Activated CD4-positive, alpha-beta T cell treated with anti-CD3 and anti-CD28 coated beads, Interleukin-10, Interleukin-2, amounts not matched to agents 100 ng/mL and 50 ng/mL, durations not matched to agents 16 hours and 8 hours (primary cell): ENCODE data around the gene SGF29.
"Not testable (repeated sequence)": the region's sequence is repeated elsewhere in the genome, so short reads cannot be mapped to it uniquely, and the experiment has no call there.

Experiments used
- DNase-seq: peaks from one replicate; pipeline ENCODE4 v3.0.0-alpha.2; 2020

The SGF29 gene

DNA sequence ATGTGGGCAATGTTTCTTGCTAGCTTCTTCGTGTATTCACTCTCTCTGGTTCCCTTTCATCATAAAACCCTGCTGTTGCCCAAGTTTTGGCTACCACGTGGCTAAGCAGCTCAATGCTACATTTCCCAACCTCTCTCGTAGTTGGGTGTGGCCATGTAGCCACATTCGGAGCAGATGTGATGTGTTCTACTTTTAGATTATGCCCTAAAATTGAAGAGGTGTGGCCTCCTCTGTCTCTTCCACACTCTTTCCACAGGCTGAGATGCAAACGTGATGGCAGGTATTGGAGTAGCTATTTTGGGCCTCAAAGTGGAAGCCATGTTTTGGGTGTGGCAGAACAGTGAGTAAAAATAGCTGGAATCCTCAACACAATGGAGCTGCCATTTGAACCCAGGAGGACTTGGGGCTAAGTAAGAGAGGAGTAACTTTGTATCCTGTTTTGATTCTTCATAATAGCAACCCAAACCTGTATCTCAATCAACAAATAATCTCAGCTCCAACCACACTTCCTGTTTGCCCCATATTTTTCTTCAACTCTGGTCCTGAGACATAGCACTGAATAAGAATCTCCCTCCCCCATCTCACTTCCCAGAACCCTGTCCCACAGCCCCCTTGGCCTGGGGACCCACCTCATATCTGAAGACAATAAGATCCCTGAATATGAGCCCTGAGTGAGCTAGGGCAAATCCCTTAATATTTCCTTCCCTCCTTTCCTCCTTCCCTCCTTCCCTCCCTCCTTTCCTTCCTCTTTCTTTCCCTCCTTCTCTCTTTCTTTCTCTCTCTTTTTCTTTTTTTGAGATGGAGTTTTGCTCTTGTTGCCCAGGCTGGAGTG lies 19.0 kb upstream of the SGF29 start:
- no peak for DNase-seq

DNA sequence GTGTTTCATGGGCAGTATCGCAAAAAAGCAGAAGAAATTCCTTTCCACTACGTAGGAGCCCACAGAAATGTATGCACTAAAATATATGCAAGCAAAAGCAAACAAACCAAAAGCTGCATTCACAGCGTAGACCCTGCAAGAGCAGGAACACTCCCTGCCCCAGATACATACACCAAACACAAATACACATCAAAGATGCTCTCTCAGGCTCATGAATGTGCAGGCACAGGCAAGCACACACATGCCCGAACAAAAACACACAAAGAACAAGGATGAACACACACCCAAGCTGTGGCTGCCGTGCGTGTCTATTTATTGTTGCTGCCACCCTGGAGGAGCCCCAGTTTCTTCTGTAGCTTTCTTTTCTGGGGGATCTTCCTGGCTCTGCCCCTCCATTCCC lies 16.6 kb upstream of the SGF29 start:
- DNase-seq, result no peak

- no peak for DNase-seq
Measured at GRCh38 chr16:28537964-28538732, 15.6 kb upstream of the SGF29 start.

- DNase-seq, result no peak
Measured at GRCh38 chr16:28538733-28539596, 14.8 kb upstream of the SGF29 start, which contains the start of gene NUPR1. Gene NUPR1, minus strand, starts transcription at chr16:28538974. Its CDS starts 67 bp downstream, at chr16:28538907.

GRCh38 chr16:28540346-28540745 lies 13.4 kb upstream of the SGF29 start:
- DNase-seq, result no peak

DNA sequence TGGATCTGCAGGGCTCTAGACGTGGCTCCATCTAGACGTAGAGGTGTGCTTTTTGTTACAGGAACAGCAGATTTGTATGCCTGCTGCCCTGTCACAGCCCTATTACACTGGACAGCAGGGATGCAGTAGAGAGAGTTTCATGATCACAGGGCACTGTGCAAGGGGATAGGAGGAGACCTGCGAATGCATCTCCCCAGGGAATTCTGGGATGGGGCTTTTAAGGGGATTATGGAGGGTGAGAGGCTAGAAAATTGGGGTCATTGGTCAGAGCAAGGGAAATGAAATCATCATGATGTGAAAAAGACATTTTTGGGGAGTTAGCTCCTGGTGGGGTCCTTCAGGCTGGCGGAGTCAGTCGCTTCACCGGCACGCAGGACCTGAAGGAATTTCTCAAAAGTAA lies 11.1 kb upstream of the SGF29 start:
- DNase-seq, result no peak

DNA sequence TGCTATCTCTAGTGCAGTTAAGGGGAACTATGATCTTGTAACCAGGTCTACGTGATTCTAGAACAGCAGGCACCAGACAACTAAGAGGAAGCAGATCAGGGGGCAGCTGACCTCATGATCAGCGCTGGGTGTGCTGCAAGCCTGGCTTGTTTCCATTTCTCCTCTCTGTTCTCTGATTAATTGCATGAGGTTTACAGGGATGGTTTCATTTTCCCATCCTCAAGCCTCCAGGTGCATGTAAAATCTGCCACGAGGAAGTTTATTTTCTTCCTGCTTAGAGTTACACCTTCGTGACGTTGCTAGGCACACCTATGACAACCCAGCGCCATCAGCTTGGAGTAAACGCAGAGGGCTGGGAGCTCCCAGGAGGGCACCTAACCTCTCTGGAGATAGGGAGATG lies 10.6 kb upstream of the SGF29 start:
- DNase-seq, result no peak

- DNase-seq, result no peak
Measured at GRCh38 chr16:28544998-28545397, 8.7 kb upstream of the SGF29 start.

DNA sequence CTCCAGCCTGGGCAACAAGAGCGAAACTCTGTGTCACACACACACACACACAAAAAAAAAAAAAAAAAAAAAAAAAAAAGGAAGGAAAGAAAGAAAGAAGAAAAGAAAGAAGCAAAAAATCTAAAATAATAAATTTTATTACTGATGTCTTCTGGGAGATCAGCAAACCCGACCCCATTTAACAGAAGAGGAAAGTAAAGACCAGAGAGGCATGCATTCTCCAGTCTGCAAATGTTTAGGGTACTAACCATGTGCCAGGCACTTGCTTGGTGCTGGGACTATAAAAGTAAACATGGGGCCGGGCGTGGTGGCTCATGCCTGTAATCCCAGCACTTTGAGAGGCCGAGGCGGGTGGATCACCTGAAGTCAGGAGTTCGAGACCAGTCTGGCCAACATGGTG lies 7.8 kb upstream of the SGF29 start:
- not testable (repeated sequence) for DNase-seq

GRCh38 chr16:28546626-28547025 lies 7.1 kb upstream of the SGF29 start:
- no peak for DNase-seq

GRCh38 chr16:28548306-28548802 lies 5.4 kb upstream of the SGF29 start:
- DNase-seq, result no peak

DNA sequence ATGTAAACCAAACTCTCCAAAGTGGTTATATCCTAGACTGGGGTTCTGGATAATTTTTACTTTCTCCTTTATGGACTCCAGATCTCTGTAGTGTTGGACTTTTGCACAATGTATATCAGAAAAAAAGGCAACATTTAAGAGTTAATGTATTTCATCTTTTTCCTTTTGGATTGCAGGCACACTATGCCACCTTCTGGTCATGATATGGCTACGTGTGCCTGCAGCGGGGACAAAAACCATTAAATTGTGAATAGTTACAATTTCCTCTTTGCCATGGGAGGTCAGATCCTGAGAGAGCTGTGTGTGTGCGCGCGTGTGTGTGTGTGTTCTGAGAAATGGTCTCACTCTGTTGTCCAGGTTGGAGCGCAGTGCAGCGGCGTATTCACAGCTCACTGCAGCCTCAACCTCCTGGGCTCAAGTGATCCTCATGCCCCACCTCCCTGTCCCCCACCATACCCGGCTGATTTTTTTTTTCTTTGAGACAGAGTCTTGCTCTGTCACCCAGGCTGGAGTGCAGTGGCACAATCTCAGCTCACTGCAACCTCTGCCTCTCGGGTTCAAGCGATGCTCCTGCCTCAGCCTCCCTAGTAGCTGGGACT lies 4.3 kb upstream of the SGF29 start:
- peak; percentile 26 for DNase-seq

GRCh38 chr16:28554634-28555423 lies 1.1 kb downstream of the SGF29 start:
- peak; percentile 2 for DNase-seq

DNA sequence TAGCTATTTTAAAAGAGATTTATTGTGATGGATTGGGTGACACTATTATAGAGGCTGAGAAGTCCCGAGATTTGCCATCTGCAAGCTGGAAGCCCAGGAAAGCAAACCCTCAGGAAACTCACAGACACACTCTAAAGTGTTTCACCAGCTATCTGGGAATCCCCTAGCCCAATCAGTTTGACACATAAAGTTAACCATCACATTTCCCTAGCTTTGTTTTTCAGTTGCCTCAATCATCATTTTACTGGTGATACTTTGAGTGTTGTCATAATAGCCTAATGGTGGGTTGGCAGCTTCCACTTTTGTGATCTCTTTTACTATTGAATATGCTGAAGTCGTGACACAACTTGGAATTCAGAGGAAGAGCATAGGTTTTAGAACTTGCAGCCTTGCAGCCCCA lies 1.8 kb downstream of the SGF29 start:
- peak; percentile 55 for DNase-seq

DNA sequence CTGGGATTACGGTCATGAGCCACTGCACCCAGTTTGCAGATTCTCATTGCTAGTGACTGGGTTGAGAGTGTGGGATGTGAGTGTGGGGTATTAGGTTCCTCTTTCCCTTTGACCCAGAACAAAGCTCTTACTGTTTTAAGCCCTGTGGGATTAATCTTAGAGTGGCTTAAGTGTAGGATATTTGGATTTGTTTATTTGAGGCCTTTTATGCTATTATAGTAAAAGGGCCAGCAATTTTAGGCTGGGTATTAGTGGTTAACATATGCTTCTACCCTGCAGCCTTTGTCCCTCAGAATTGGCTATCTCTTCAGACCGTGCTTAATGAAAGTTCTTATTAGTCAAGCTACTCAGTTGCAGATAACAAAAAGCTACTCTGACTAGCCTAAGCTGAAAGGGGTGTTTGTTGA lies 3.2 kb downstream of the SGF29 start:
- no peak for DNase-seq

GRCh38 chr16:28558456-28558855 lies 4.7 kb downstream of the SGF29 start:
- no peak for DNase-seq

- DNase-seq, result no peak
Measured at GRCh38 chr16:28561557-28562187, 8.0 kb downstream of the SGF29 start.

DNA sequence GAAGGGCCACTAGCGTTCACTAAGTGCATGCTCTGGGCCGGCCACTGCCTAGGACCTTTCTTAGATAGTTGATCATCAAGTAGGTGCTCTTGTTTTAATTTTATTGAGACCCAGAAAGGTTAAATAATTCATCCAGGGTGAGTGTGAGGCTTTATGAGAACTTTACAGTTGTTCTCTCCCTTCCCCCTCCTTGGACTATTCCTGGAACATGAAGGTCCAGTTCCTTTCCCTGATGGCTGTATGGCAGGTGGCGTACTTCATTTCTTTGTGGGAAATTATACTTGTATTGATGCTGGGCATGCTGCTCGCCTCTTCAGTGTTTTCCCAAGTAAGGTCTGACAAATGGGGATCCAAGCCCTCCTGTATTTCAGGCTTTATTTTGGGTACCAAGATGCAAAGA lies 8.5 kb downstream of the SGF29 start:
- DNase-seq, result no peak

GRCh38 chr16:28563218-28563617 lies 9.5 kb downstream of the SGF29 start:
- DNase-seq, result no peak

DNA sequence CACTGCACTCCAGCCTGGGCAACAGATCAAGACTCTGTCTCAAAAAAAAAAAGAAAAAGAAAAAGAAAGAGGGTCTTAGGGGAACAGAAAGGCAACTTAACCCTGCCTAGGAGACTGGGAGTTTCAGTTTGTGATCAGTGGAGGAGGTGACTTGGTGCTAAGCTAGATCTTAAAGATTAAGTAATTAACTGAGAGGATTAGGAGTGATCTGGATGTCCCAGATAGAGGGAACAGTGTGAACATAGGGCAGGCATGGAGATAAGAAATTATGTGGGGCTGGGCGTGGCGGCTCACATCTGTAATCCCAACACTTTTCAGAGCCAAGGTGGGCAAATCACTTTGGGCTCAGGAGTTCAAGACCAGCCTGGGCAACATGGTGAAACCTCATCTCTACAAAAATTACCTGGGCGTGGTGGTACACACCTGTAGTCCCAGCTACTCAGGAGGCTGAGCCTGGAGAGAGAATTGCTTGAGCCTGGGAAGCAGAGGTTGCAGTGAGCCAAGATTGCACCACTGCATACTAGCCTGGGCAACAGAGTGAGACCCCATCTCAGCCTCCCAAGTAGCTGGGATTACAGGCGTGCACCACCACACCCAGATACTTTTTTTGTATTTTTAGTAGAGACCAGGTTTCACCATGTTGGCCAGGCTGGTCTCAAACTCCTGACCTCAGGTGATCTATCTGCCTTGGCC lies 12.7 kb downstream of the SGF29 start:
- DNase-seq, result not testable (repeated sequence)

DNA sequence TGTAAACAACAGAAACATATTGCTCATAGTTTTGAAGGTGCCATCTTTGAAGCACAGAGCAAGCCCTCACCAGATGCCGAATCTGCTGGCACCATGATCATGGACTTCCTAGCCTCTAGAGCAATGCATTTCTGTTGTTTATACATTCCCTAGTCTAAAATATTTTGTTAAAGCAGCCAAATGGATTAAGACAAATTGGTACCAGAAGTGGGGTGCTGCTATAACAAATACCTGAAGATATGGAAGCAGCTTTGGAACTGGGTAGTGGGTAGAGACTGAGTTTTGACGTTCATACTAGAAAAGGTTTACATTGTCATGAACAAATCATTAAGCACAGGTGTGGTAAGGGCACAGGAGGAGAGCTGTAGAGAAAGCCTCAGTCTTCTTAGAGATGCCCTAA lies 13.6 kb downstream of the SGF29 start:
- no peak for DNase-seq
